PFSK-1 (cell line): ENCODE measurements around the gene LRMDA.

Experiments used
- POLR2AphosphoS5 ChIP-seq: IDR thresholded peaks from 2 replicates; pipeline ENCODE4 v1.6.1; 2012; ENCODE audit warnings: low read depth, mild to moderate bottlenecking, control low read depth, low read length, moderate library complexity
- TAF1 ChIP-seq: IDR thresholded peaks from 2 replicates; pipeline ENCODE4 v1.6.1; 2012; ENCODE audit warnings: low read length, control low read depth, borderline replicate concordance; ENCODE audit not compliant: insufficient read depth

GRCh38 chr10:75870039-75870645, 438.7 kb downstream of the LRMDA start:
- TF ChIP-seq POLR2AphosphoS5: no peak
- no peak for TF ChIP-seq TAF1
